HEK293 (cell line): ENCODE measurements around the gene PEPD.

ENCODE experiments used
- REST ChIP-seq: fragments of 450-650 bp; formaldehyde crosslinking; IDR thresholded peaks from 2 replicates; pipeline ENCODE4 v1.5.1; 2016; ENCODE audit warnings: missing biosample characterization, missing genetic modification characterization
- ZFP3 ChIP-seq: fragments of 450-650 bp; formaldehyde crosslinking; IDR thresholded peaks from 2 replicates; pipeline ENCODE4 v1.5.1; 2016; ENCODE audit warnings: low read depth, missing biosample characterization, missing genetic modification characterization
- ZNF24 ChIP-seq: fragments of 450-650 bp; formaldehyde crosslinking; IDR thresholded peaks from 2 replicates; pipeline ENCODE4 v1.5.1; 2016; ENCODE audit warnings: missing biosample characterization, missing genetic modification characterization

DNA sequence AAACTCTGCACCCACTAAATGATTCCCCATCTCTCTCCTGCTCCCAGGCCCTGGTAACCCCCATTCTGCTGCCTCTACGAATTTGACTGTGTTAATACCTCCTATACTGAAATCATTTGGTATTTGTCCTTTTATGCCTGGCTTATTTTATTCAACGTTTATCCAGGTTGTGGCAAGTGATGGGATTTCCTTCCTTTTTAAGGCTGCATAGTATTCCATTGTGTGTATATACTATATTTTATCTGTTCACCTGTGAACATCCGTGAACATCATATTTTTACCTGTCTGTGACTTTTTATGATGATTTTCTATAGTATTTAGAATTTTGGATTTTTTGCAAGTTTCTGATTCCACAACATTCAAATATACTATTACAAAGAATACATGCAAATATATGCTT lies 162.0 kb downstream of the PEPD start:
- TF ChIP-seq ZFP3 (tag by site-specific recombination) (no peak), REST (tag by site-specific recombination) (no peak), ZNF24 (tag by site-specific recombination) (no peak)
